ENCODE results near the gene RPL3. TPM values are rescaled to one million over a fixed set of nuclear protein-coding genes. Genes with fewer than 3 reads are reported as not detected.

RPL3 gene
- total and polyA plus RNA-seq, 2 of the 4 experiments (the other 2 are of a cell fraction) = 2,871 to 3,312 TPM

DNA sequence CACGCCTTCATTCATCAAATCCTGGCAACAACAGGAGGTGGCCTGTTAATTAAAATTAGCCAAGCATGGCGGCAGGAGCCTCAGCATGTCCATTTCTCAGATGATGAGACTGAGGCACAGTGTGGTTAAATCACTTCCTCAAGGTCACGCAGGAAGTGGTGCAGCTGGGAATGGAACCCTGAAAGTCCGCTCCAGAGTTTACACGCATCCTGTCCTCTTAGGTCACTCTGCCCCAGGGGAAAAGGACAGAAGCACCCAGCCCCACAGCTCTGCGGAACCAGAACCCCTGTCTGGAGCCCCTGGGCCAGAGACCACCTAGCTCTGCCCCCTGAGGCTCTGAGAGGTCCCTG, 19.6 kb downstream of the RPL3 start:
- Histone ChIP-seq H2BK15ac (ENCODE audit: low read depth, low read length) (no peak overlapping the region), H3K9me1 (ENCODE audit: insufficient read depth, low read length) (no peaks in the 10 kb centered on the region), H3K4me2 (ENCODE audit: low read depth, low read length) (no peak overlapping the region), H2BK5ac (ENCODE audit: low read depth, low read length, poor library complexity, severe bottlenecking) (no peak overlapping the region), H3K27ac (ENCODE audit: insufficient read depth, low read length) (no peak overlapping the region), H2AFZ (replicated peaks; ENCODE audit: low read length, poor library complexity) (peak overlapping the region; percentile 67), H3K18ac (ENCODE audit: low read depth, low read length) (no peak overlapping the region), H3K79me1 (ENCODE audit: low read depth in 1 of 2, low read length in 2 of 2) (no peaks in the 10 kb centered on the region), H3K4ac (ENCODE audit: low read depth, low read length) (peak overlapping the region; percentile 46), H2BK20ac (ENCODE audit: low read depth, low read length) (no peak overlapping the region), H3K27me3 (ENCODE audit: control insufficient read depth, insufficient read depth, low read length) (no peaks in the 10 kb centered on the region), H4K8ac (ENCODE audit: low read depth in 2 of 2, low read length in 2 of 2) (no peak overlapping the region; a peak in 1 of 4 replicates), H3K9me3 (ENCODE audit: control insufficient read depth, insufficient read depth, low read length) (no peaks in the 10 kb centered on the region), H2AK5ac (ENCODE audit: low read depth, low read length) (0 out of 2 replicates have a peak overlapping the region, but pooled peaks have one; percentile 48), H3K4me1 (ENCODE audit: control insufficient read depth, insufficient read depth, low read length) (peaks cover 13% of the 10 kb centered on the region), H2AK9ac (replicated peaks; ENCODE audit: low read depth, low read length, poor library complexity) (no peak overlapping the region), H4K5ac (ENCODE audit: low read depth, low read length) (no peak overlapping the region), H3K4me3 (ENCODE audit: insufficient read depth, low read depth, low read length) (no peak overlapping the region), H3K9ac (ENCODE audit: low read depth, low read length) (no peak overlapping the region), H3K36me3 (ENCODE audit: control insufficient read depth, insufficient read depth, low read length) (no peaks in the 10 kb centered on the region), H4K91ac (ENCODE audit: insufficient read depth, low read depth, low read length) (no peak overlapping the region), H3K14ac (replicated peaks; ENCODE audit: low read depth, low read length) (no peak overlapping the region), H4K20me1 (ENCODE audit: insufficient read depth, low read length) (no peaks in the 10 kb centered on the region; the same call in 1 of the 2 replicates), H2BK120ac (ENCODE audit: low read depth, low read length) (0 out of 2 replicates have a peak overlapping the region, but pooled peaks have one; percentile 6), H3K56ac (ENCODE audit: extremely low read depth, insufficient read depth, low read length) (no peak overlapping the region), H3K23ac (ENCODE audit: low read depth, low read length) (no peak overlapping the region)
- 94% methylated on average over 3 of the region's 6 CpGs; no CpG with 5 or more reads in 1 of the 2 experiments for WGBS, 2 experiments (ENCODE audit: extremely low coverage in 2 of 2, insufficient read length in 1 of 2)
- ATAC-seq (ENCODE audit: low read depth) (no peak), DNase-seq (no peak)
- in situ Hi-C loops (cut with MboI; ENCODE audit: low sequenced_read_pairs) (loop anchor here (10.0 kb wide), 1 partner anchor 435 kb away; no protein-coding TSS in a partner anchor), intact Hi-C loops (cut with micrococcal nuclease) (no loop called here), dilution Hi-C loops (cut with HindIII; ENCODE audit: low sequenced_read_pairs, unreplicated experiment) (no loop called here)
- TF ChIP-seq RCOR1 (IDR thresholded peaks at IDR 0.05; ENCODE audit: insufficient replicate concordance, low read length) (peak; percentile 50), POLR2A (IDR thresholded peaks at IDR 0.05; ENCODE audit: low read depth, low read length) (no peak)
- ChIA-PET POLR2A (ENCODE audit: unreplicated experiment) (no interaction called here), CTCF (interaction anchor here (0.7 to 1.1 kb wide), 2 partner anchors 9 to 19 kb away, joined by 3 read pairs; partner anchors contain the start of gene RPL3)
- no TSS peak for BruUV-seq (replicated peaks)

Data from IMR-90 (cell line).